PC-9 (cell line): ENCODE measurements around the gene PKIB.

Source experiments
- EZH2 ChIP-seq: fragments of 200-600 bp; sonication (generic); IDR thresholded peaks from 2 replicates; pipeline ENCODE4 v1.8.0; 2017; ENCODE audit warnings: antibody characterized with exemption, low read depth
- TF ChIP-seq, protein P1 (sequence below): fragments of 200-600 bp; sonication (generic); conservative IDR thresholded peaks from 2 replicates; pipeline ENCODE4 v1.6.1; 2017; ENCODE audit warnings: mixed run types, antibody characterized with exemption, mild to moderate bottlenecking, moderate library complexity

DNA sequence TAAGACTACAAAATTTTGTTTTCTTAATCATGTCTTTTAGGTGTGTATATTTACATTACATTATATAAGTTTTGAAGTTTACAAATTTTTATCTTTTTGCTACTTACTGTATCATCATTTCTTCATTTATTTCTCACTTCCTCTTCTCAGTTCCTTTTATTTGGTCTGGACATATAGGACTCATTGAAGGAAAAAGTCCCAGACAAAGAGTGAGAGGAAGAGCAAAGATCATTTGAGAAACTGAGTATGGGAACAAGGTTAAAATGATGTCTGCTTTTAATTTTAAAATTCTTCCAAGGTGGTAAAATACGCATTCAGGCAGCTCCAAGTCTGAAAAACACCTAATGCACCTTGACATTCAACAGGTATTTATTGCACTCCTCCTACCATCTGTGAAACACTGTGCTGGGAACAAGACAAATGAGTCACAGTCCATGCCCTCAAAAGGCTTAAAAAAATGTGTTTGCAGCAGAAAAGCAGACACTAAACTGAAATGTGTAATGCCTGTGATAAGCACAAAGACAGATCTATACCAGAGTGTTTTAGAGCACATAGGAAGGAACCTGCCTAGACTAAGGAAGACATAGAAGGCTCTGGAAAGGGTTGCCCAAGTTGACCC lies 63.2 kb downstream of the PKIB start:
- TF ChIP-seq EZH2: no peak
- TF ChIP-seq, protein P1, sequence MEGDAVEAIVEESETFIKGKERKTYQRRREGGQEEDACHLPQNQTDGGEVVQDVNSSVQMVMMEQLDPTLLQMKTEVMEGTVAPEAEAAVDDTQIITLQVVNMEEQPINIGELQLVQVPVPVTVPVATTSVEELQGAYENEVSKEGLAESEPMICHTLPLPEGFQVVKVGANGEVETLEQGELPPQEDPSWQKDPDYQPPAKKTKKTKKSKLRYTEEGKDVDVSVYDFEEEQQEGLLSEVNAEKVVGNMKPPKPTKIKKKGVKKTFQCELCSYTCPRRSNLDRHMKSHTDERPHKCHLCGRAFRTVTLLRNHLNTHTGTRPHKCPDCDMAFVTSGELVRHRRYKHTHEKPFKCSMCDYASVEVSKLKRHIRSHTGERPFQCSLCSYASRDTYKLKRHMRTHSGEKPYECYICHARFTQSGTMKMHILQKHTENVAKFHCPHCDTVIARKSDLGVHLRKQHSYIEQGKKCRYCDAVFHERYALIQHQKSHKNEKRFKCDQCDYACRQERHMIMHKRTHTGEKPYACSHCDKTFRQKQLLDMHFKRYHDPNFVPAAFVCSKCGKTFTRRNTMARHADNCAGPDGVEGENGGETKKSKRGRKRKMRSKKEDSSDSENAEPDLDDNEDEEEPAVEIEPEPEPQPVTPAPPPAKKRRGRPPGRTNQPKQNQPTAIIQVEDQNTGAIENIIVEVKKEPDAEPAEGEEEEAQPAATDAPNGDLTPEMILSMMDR: no peak
